GM19468 (cell line): ENCODE data around the gene PLET1.

Experiments used
- ATAC-seq: cut with Tn5 transposase; IDR thresholded peaks from one replicate; pipeline ENCODE4 v1.9.1; 2021; ENCODE audit warnings: mild to moderate bottlenecking, moderate library complexity, moderate number of reproducible peaks; ENCODE audit not compliant: unreplicated experiment; ENCODE audit errors: extremely low read depth

PLET1 gene

GRCh38 chr11:112288021-112288420 lies 27.4 kb upstream of the PLET1 start:
- ATAC-seq, result no peak

- no peak for ATAC-seq
These were observed 25.2 kb upstream of the PLET1 start for GRCh38 chr11:112285841-112286311.

GRCh38 chr11:112281726-112282125 lies 21.1 kb upstream of the PLET1 start:
- ATAC-seq, result no peak

- ATAC-seq, result no peak
These were observed 19.8 kb upstream of the PLET1 start for GRCh38 chr11:112280268-112281126.

- no peak for ATAC-seq
These were observed 19.2 kb upstream of the PLET1 start for GRCh38 chr11:112279901-112280267.

GRCh38 chr11:112278803-112279202 lies 18.1 kb upstream of the PLET1 start:
- no peak for ATAC-seq

- no peak for ATAC-seq
These were observed 17.3 kb upstream of the PLET1 start for GRCh38 chr11:112277941-112278340.

- no peak for ATAC-seq
These were observed 16.4 kb upstream of the PLET1 start for GRCh38 chr11:112277029-112277428.

- ATAC-seq, result no peak
These were observed 13.5 kb upstream of the PLET1 start for GRCh38 chr11:112274007-112274783.

- no peak for ATAC-seq
These were observed 12.4 kb upstream of the PLET1 start for GRCh38 chr11:112273066-112273465.

- ATAC-seq, result no peak
These were observed 10.6 kb upstream of the PLET1 start for GRCh38 chr11:112271242-112271641.

GRCh38 chr11:112270551-112271180 lies 10.0 kb upstream of the PLET1 start:
- ATAC-seq, result no peak

- ATAC-seq, result no peak
These were observed 8.5 kb upstream of the PLET1 start for GRCh38 chr11:112269139-112269538.

- no peak for ATAC-seq
These were observed 7.7 kb upstream of the PLET1 start for GRCh38 chr11:112268406-112268805.

GRCh38 chr11:112267188-112267591 lies 6.5 kb upstream of the PLET1 start:
- ATAC-seq, result no peak

- ATAC-seq, result no peak
These were observed 5.7 kb upstream of the PLET1 start for GRCh38 chr11:112266410-112266778.

- no peak for ATAC-seq
These were observed 5.2 kb upstream of the PLET1 start for GRCh38 chr11:112265659-112266409.

GRCh38 chr11:112255067-112255720 lies 5.5 kb downstream of the PLET1 start:
- no peak for ATAC-seq

GRCh38 chr11:112253605-112254242 lies 6.9 kb downstream of the PLET1 start:
- no peak for ATAC-seq
